Activated CD8-positive, alpha-beta T cell treated with anti-CD3 and anti-CD28 coated beads, Interleukin-2, amount 10 ng/mL, durations not matched to agents 7 days and 5 days (primary cell): ENCODE measurements around the gene CDH7. TPM values are rescaled to one million over a fixed set of nuclear protein-coding genes. Genes with fewer than 3 reads are reported as not detected.

Experiments
- ATAC-seq: fragments of 150-1000 bp; cut with Tn5 transposase; one replicate; pipeline ENCODE4 v1.10.0; 2021; ENCODE audit warnings: moderate library complexity
- CTCF ChIA-PET: fragments of 350-600 bp; sonication (Branson Sonifier 250); formaldehyde crosslinking; loops from one replicate; lab custom pipeline; 2021; ENCODE audit warnings: antibody characterized with exemption; lab: Charles Lee
- POLR2A ChIA-PET: fragments of 350-600 bp; sonication (Branson Sonifier 250); formaldehyde crosslinking; loops from one replicate; lab custom pipeline; 2021; ENCODE audit warnings: antibody characterized with exemption; lab: Charles Lee
- DNase-seq: peaks from one replicate; pipeline ENCODE4 v3.0.0-alpha.2; 2020
- H3K27ac Mint-ChIP-seq: one replicate; pipeline ENCODE4 v1.8.0; 2021; ENCODE audit warnings: mild to moderate bottlenecking, mixed read lengths
- H3K27me3 Mint-ChIP-seq: one replicate; pipeline ENCODE4 v1.8.0; 2021; ENCODE audit warnings: low read depth, mixed read lengths
- H3K36me3 Mint-ChIP-seq: one replicate; pipeline ENCODE4 v1.8.0; 2021; ENCODE audit warnings: low read depth, mixed read lengths
- H3K4me1 Mint-ChIP-seq: one replicate; pipeline ENCODE4 v1.8.0; 2021; ENCODE audit warnings: low read depth, mixed read lengths
- H3K4me3 Mint-ChIP-seq: one replicate; pipeline ENCODE4 v1.8.0; 2021; ENCODE audit warnings: mild to moderate bottlenecking, mixed read lengths
- H3K9me3 Mint-ChIP-seq: one replicate; pipeline ENCODE4 v1.8.0; 2022; ENCODE audit warnings: mixed read lengths; ENCODE audit not compliant: insufficient read depth
- total RNA-seq, 2 experiments: library from RNA; stranded (reverse); gene quantifications; one replicate each; pipeline ENCODE4 v1.2.3, GENCODE V29; 2021

The CDH7 gene
- total RNA-seq, 2 experiments from 2014 or later, result not detected

DNA sequence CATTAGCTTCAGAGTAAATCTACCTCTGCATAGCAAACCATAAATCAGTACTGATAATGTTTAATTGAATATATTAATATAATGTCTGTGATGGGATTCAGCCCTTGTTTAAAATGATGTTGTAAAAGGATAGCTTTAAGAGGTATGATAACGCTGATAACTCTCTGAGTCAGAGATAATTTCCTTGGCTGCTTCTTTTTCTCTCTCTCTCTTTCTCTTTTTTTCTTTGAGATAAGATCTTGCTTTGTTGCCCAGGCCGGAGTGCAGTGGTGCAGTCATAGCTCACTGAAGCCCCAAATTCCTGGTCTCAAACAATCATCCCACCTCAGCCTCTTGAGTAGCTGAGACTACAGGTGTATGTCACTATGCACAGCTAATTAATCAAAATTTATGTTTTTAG, 35.7 kb downstream of the CDH7 start:
- no peak for ATAC-seq
- H3K4me3 Mint-ChIP-seq, result no peak overlapping the region
- H3K27me3 Mint-ChIP-seq, result no peaks in the 10 kb centered on the region
- H3K27ac Mint-ChIP-seq, result no peak overlapping the region
- no peak for DNase-seq
- no peaks in the 10 kb centered on the region for H3K4me1 Mint-ChIP-seq
- no peaks in the 10 kb centered on the region for H3K36me3 Mint-ChIP-seq
- ChIA-PET CTCF (no interaction called here), POLR2A (no interaction called here)
- peaks cover under 1% of the 10 kb centered on the region for H3K9me3 Mint-ChIP-seq

DNA sequence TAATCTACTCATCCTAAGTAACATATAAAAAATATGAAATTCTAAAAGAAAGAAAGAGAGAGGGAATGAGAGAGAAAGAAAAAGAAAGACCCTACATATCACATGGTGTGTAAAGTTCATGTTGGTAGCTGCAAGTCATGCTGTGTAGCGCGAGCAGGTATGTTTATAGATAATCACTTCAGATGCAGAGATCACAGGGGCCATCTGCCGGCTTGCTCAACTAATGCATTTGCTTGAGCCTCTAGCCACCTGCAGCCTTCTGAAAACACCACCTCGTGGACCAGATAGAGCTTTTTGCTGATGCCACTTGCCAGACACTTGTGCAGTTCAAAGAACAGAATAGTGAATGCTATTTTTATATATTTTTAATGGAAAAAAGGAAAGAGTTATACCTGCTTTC, 37.6 kb downstream of the CDH7 start:
- H3K4me1 Mint-ChIP-seq, result no peaks in the 10 kb centered on the region
- CTCF ChIA-PET, result no interaction called here
- ATAC-seq (no peak), DNase-seq (no peak)
- H3K36me3 Mint-ChIP-seq, result no peaks in the 10 kb centered on the region
- POLR2A ChIA-PET, result no interaction called here
- H3K4me3 Mint-ChIP-seq, result no peak overlapping the region
- no peaks in the 10 kb centered on the region for H3K27me3 Mint-ChIP-seq
- no peaks in the 10 kb centered on the region for H3K9me3 Mint-ChIP-seq
- H3K27ac Mint-ChIP-seq, result no peak overlapping the region

DNA sequence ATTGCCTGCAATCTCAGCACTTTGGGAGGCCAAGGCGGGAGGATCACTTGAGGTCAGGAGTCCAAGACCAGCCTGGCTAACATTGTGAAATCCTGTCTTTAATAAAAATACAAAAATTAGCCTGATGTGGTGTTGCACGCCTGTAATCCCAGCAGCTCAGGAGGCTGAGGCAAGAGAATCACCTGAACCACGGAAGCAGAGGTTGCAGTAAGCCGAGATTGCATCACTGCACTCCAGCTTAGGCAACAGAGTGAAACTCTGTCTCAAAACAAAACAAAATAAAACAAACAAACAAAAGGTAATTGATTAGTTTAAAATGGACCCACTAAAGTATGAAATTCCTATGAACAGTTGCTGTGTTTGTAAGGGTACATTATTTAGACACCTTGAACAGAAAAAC, 39.8 kb downstream of the CDH7 start:
- H3K36me3 Mint-ChIP-seq, result no peaks in the 10 kb centered on the region
- H3K27me3 Mint-ChIP-seq, result no peaks in the 10 kb centered on the region
- ChIA-PET CTCF (no interaction called here), POLR2A (no interaction called here)
- no peak for DNase-seq
- H3K4me1 Mint-ChIP-seq, result no peaks in the 10 kb centered on the region
- H3K4me3 Mint-ChIP-seq, result no peak overlapping the region
- H3K9me3 Mint-ChIP-seq, result no peaks in the 10 kb centered on the region
- no peak overlapping the region for H3K27ac Mint-ChIP-seq
- no peak for ATAC-seq

DNA sequence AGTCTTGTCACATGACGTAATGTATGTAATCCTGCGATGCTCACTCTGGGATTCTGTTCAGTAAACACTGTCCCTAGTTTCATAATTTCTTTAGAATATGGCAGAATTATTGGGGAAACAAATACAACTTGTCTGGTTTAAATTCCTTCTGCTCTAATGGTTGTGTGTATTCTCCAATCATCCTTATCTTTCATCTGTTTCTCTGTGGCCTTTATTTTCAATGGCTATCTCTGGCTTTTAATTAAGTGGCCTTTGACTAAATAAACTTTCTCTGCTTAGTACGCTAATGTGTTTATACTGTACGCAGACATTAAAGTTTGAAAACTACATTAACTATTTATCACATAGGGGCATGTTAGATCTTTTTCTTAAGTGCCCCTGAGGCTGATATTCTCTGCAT, 40.9 kb downstream of the CDH7 start:
- no peak for ATAC-seq
- CTCF ChIA-PET, result no interaction called here
- H3K36me3 Mint-ChIP-seq, result no peaks in the 10 kb centered on the region
- no peaks in the 10 kb centered on the region for H3K9me3 Mint-ChIP-seq
- H3K4me3 Mint-ChIP-seq, result no peak overlapping the region
- no peak overlapping the region for H3K27ac Mint-ChIP-seq
- POLR2A ChIA-PET, result no interaction called here
- H3K4me1 Mint-ChIP-seq, result no peaks in the 10 kb centered on the region
- DNase-seq, result no peak
- no peaks in the 10 kb centered on the region for H3K27me3 Mint-ChIP-seq

DNA sequence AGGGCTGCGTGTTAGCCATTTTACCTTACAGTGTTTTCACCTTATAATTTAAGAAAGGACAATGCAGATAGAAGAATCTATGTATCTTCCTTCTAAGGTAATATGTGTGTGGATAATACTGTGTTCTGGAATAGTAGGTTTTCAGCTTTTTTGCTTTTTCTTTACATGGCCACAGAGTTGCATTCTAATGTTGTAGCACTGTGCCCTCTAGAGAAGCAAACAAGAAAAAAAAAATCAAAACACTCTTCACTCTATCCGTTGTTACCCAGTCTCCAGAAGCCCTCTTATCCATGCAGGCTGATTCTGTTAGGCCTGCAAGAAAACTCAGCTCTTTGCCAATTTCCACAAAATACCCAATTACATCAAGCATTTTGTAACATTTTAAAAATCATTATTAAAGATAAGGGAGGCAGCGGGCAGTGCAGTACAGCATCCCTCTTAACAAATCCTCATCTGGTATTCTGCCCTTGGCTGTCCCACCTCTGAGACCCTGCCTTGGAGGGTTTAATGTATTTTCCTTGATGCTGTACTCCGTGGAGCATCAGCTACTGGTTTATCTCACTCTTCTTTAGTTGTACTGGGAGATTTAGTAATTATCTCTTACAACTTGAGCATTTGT, 41.8 kb downstream of the CDH7 start:
- Mint-ChIP-seq H3K27me3 (no peaks in the 10 kb centered on the region), H3K4me1 (no peaks in the 10 kb centered on the region), H3K4me3 (no peak overlapping the region), H3K9me3 (no peaks in the 10 kb centered on the region), H3K36me3 (no peaks in the 10 kb centered on the region), H3K27ac (no peak overlapping the region)
- POLR2A ChIA-PET, result no interaction called here
- DNase-seq (no peak), ATAC-seq (no peak)
- CTCF ChIA-PET, result no interaction called here

DNA sequence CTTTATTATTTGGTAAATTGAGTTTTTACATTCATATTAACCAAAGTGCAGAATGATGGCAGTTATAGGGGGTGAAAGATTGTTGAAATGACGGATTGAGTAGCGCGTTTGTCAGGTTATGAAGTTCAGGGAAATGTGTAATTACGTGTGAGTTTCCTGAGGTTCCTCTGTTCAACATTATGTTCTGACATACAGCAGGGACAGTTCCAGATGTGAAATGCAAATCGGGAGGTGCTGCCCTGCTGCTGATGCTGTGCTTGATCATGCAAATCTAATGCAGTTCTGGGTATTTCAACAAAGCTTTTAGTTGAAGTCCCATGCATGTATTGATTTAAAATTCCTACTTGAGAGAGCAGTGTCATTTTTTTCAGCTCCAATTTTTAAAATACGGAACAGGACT, 57.9 kb downstream of the CDH7 start:
- Mint-ChIP-seq H3K9me3 (peaks cover 5% of the 10 kb centered on the region), H3K27ac (no peak overlapping the region), H3K36me3 (no peaks in the 10 kb centered on the region), H3K4me1 (no peaks in the 10 kb centered on the region), H3K27me3 (no peaks in the 10 kb centered on the region), H3K4me3 (no peak overlapping the region)
- ChIA-PET POLR2A (no interaction called here), CTCF (no interaction called here)
- DNase-seq, result no peak
- no peak for ATAC-seq

DNA sequence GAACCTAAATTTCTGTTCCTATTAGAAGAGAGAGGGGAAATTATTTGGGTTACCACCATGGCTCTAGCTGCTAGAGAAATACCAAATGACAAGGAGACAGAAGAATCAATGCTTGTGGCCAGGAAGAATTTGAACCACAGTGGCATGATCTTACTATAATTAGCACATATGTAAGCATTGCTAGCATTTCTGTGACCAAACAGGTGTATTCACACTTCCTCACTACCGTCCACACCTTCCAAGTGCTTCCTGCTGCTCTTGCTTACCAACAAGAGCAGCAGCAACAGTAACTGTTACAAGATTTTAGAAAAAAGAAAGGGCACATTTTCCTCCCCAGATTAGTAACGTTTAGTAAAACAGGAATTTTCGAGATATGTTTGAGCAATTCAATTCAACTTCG, 60.5 kb downstream of the CDH7 start:
- no peak overlapping the region for H3K27ac Mint-ChIP-seq
- ChIA-PET POLR2A (no interaction called here), CTCF (no interaction called here)
- DNase-seq (no peak), ATAC-seq (no peak)
- H3K4me1 Mint-ChIP-seq, result no peaks in the 10 kb centered on the region
- H3K27me3 Mint-ChIP-seq, result no peaks in the 10 kb centered on the region
- no peaks in the 10 kb centered on the region for H3K36me3 Mint-ChIP-seq
- no peak overlapping the region for H3K4me3 Mint-ChIP-seq
- peaks cover 5% of the 10 kb centered on the region for H3K9me3 Mint-ChIP-seq

DNA sequence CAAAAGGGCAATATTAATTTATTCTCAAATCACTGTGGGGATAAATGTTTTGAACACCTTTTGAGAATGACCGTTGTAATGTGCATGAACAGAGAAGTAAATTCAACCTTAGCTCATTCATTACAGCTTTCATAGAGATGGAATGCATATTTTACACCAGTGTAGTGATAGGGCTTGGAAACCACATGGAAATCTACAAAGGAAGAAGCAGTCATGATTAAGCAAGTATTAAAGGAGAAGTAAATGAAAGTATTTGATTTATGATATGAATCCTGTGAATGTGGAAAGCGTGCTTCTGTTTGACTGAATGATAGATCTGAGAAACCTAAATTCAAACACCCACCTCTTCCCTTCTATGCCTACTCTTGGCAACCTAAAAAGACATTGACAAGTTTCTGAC, 64.7 kb downstream of the CDH7 start:
- DNase-seq (no peak), ATAC-seq (no peak)
- no peak overlapping the region for H3K27ac Mint-ChIP-seq
- H3K36me3 Mint-ChIP-seq, result no peaks in the 10 kb centered on the region
- peaks cover 17% of the 10 kb centered on the region for H3K9me3 Mint-ChIP-seq
- H3K4me3 Mint-ChIP-seq, result no peak overlapping the region
- POLR2A ChIA-PET, result no interaction called here
- no peaks in the 10 kb centered on the region for H3K27me3 Mint-ChIP-seq
- CTCF ChIA-PET, result no interaction called here
- no peaks in the 10 kb centered on the region for H3K4me1 Mint-ChIP-seq

DNA sequence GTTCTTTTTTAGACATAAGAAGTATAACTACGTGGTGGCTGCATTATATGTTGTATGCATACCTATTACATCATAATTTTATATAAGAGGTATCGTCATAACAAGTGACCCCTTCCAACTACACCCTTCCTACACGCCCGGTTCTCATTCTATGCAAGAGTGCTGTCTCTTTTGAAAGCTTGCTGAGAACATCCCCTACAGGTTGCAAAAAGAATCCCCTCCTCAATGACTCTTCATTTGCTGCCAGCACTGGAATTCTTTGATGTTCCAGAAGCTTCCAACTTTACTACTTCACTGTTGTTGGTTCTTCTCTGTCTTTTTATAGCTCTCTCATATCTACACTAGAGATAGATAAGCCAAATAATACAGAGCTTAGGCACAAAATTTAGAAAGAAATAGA, 66.4 kb downstream of the CDH7 start:
- Mint-ChIP-seq H3K9me3 (peaks cover 12% of the 10 kb centered on the region), H3K4me3 (no peak overlapping the region), H3K4me1 (no peaks in the 10 kb centered on the region), H3K36me3 (no peaks in the 10 kb centered on the region), H3K27me3 (no peaks in the 10 kb centered on the region), H3K27ac (no peak overlapping the region)
- ChIA-PET POLR2A (no interaction called here), CTCF (no interaction called here)
- DNase-seq (no peak), ATAC-seq (no peak)

DNA sequence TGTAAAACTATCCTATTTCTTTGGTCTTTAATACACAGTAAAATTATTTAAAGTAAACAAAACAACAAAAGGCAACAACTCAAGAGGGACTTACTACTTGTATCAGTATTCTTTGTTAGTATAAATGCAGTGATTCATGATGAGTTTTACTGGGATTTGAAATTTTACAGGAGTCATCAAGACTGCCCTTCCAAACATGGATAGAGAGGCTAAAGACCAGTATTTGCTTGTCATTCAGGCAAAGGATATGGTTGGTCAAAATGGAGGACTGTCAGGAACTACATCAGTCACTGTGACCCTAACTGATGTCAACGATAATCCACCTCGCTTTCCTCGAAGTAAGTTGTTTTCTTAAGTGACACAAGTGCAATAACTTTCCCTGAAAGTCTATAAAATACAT, 71.1 kb downstream of the CDH7 start:
- no peak overlapping the region for H3K4me3 Mint-ChIP-seq
- no peak overlapping the region for H3K27ac Mint-ChIP-seq
- H3K4me1 Mint-ChIP-seq, result no peaks in the 10 kb centered on the region
- ATAC-seq (no peak), DNase-seq (no peak)
- ChIA-PET CTCF (no interaction called here), POLR2A (no interaction called here)
- H3K27me3 Mint-ChIP-seq, result no peaks in the 10 kb centered on the region
- peaks cover 12% of the 10 kb centered on the region for H3K9me3 Mint-ChIP-seq
- H3K36me3 Mint-ChIP-seq, result no peaks in the 10 kb centered on the region

DNA sequence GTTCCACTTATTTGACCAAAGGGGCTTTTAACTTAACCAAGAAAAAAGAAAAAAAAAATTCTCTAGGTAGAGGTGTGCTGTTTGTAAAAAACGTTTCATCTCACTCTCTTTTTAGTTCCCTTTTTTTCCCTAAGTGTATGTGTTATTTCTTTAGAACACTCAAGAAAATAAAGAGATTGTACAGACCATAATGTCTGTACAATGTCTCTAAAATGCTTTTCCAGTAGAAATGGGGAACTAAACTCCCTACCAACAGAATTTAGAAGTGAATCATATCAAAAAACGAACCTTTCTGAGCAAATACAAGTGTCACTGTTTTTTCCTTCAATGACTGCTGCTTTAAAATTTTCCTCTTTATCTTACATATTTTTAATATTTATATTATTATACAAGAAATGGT, 72.0 kb downstream of the CDH7 start:
- Mint-ChIP-seq H3K4me1 (no peaks in the 10 kb centered on the region), H3K4me3 (no peak overlapping the region), H3K36me3 (no peaks in the 10 kb centered on the region), H3K9me3 (peaks cover 12% of the 10 kb centered on the region), H3K27me3 (no peaks in the 10 kb centered on the region), H3K27ac (no peak overlapping the region)
- DNase-seq (no peak), ATAC-seq (no peak)
- ChIA-PET POLR2A (no interaction called here), CTCF (no interaction called here)

DNA sequence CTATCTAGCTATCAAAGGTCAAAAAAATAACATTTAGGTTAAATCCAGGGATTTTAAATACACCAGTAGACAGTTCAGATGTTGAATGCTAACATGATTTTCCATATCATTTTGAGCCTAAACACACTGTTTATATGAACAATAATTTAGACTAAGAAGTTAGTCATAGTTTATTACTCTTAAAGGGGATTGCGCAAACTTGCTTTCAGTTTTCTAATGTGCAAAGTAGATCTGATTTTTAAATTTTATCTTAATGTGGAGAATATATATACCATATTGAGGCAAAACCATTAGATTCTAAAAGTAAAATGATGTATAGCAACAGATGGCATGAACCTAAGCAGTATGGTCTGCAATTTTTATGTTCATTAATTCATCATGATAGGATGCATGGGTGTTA, 76.6 kb downstream of the CDH7 start:
- Mint-ChIP-seq H3K27ac (no peak overlapping the region), H3K9me3 (no peaks in the 10 kb centered on the region), H3K27me3 (no peaks in the 10 kb centered on the region), H3K4me1 (no peaks in the 10 kb centered on the region), H3K4me3 (no peak overlapping the region), H3K36me3 (no peaks in the 10 kb centered on the region)
- no peak for ATAC-seq
- ChIA-PET POLR2A (no interaction called here), CTCF (no interaction called here)
- no peak for DNase-seq

DNA sequence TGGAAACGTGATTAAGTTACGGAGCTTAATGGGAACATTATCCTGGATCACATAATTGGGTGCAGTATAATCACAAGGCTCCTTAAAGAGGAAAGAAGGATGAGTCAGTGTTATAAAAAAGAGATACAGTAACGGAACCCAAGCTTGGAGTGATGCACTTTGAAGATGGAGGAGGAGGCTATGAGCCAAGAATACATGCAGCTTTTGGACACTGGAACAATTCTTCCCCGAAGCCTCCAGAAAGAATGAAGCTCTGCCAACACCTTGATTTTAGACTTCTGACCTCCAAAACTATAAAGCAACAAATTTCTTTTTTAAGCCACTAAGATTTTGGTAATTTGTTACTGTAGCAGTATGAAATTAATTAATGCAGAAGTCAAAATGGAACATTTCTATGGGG, 85.1 kb downstream of the CDH7 start:
- ATAC-seq (no peak), DNase-seq (no peak)
- Mint-ChIP-seq H3K4me3 (no peak overlapping the region), H3K9me3 (peaks cover 20% of the 10 kb centered on the region), H3K36me3 (no peaks in the 10 kb centered on the region), H3K27ac (no peak overlapping the region), H3K27me3 (no peaks in the 10 kb centered on the region), H3K4me1 (no peaks in the 10 kb centered on the region)
- ChIA-PET CTCF (no interaction called here), POLR2A (no interaction called here)
